Peyer's patch (tissue), 4 donors: ENCODE measurements around the gene ALDH4A1. TPM values are rescaled to one million over a fixed set of nuclear protein-coding genes. Genes with fewer than 3 reads are reported as not detected.
A peak's percentile ranks its signal among the peaks of the same experiment; 100 is the strongest.

Experiments used
- DNase-seq, 3 donors: peaks; one replicate each; pipeline ENCODE4 v3.0.0-alpha.2; 2017 to 2019
- H3K27ac ChIP-seq, 4 donors: fragments of 200-600 bp; sonication (generic); one replicate each; pipeline ENCODE4 v1.5.1; 2016 to 2019
- H3K27me3 ChIP-seq, 2 donors: fragments of 200-600 bp; sonication (generic); one replicate each; pipeline ENCODE4 v1.5.1; 2019
- H3K36me3 ChIP-seq, 3 donors: fragments of 200-600 bp; sonication (generic); one replicate each; pipeline ENCODE4 v1.5.1; 2016 to 2019
- H3K4me1 ChIP-seq, 4 donors: fragments of 200-600 bp; sonication (generic); one replicate each; pipeline ENCODE4 v1.5.1; 2016 to 2019
- H3K4me3 ChIP-seq, 4 donors: fragments of 200-600 bp; sonication (generic); 1 replicate in 3 of 4; 2 replicates in 1 of 4; pipeline ENCODE4 v1.5.1; 2016 to 2019; ENCODE audit warnings: mild to moderate bottlenecking in 1 of 4
- H3K9me3 ChIP-seq, 4 donors: fragments of 200-600 bp; sonication (generic); one replicate each; pipeline ENCODE4 v1.5.1; 2016 to 2019; ENCODE audit warnings: mild to moderate bottlenecking in 1 of 4
- CTCF ChIP-seq, 6 experiments: fragments of 450-650 bp in 4 of 6; fragments of 200-600 bp in 2 of 6; sonication (generic) in 1 of 6; IDR thresholded peaks; one replicate each; pipeline ENCODE4 v1.5.1; 2017 to 2019; ENCODE audit warnings: antibody characterized with exemption in 6 of 6, mild to moderate bottlenecking in 3 of 6, moderate library complexity in 1 of 6
- POLR2A ChIP-seq, 2 donors: fragments of 450-650 bp; IDR thresholded peaks; one replicate each; pipeline ENCODE4 v1.5.1; 2017; ENCODE audit warnings: antibody characterized with exemption in 2 of 2, mild to moderate bottlenecking in 2 of 2, moderate library complexity in 2 of 2
- total RNA-seq, 4 donors: library from RNA; depleted of rRNA; stranded (reverse); fragments of >200 nt; gene quantifications; one replicate each; pipeline ENCODE4 v1.1.0, GENCODE V29; 2016

ALDH4A1 gene
- total RNA-seq, 4 donors from 2014 or later: 2.8 to 5.8 (median 4.1) TPM

- H3K36me3 ChIP-seq: peaks cover 0 to 29% (median 0%) of the 10 kb centered on the region in 3 donors
- TF ChIP-seq CTCF (IDR thresholded peaks at IDR 0.05) (peak; percentile 70 to 87 (median 80)), POLR2A (IDR thresholded peaks at IDR 0.05) (no peak)
- no peaks in the 10 kb centered on the region for H3K9me3 ChIP-seq
- peak in 2 of 3 donors; percentile 53 to 78 for DNase-seq
- peaks cover 0 to 17% (median 6%) of the 10 kb centered on the region in 4 donors for H3K4me1 ChIP-seq
- H3K4me3 ChIP-seq: no peak overlapping the region
- H3K27ac ChIP-seq: peak overlapping the region; percentile 15 to 60 (median 26)
- no peaks in the 10 kb centered on the region for H3K27me3 ChIP-seq
Measured at GRCh38 chr1:18907021-18907916, 4.9 kb upstream of the ALDH4A1 start.

DNA sequence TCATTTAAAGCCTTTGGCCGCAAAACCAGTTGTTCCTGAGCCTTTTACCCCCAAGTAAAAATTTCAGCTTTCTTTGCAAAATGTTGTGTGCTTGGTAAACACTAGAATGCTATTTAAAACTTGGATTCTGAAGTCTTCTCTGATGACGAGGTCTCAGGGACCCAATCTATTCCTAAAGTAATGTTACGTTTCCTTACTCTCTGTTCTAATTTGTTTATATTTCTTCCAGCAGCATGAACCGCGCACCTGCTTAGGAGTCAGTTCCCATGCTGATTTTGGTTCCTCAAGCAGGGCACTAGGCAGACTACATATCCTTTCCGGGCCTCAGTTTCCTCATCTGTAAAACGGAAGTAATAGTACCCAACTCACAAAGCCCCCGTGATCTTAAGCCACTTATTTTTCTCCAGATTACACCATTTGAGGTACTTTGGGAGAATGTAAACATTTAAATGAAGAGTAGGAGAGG, 969 bp upstream of the ALDH4A1 start:
- H3K27me3 ChIP-seq: no peaks in the 10 kb centered on the region
- H3K27ac ChIP-seq: peak overlapping the region; percentile 83 to 88 (median 86)
- no peaks in the 10 kb centered on the region for H3K9me3 ChIP-seq
- H3K4me3 ChIP-seq: peak overlapping the region; percentile 69 to 94 (median 82)
- H3K36me3 ChIP-seq: peaks cover 0 to 4% (median 0%) of the 10 kb centered on the region in 3 donors
- no peak for DNase-seq
- TF ChIP-seq POLR2A (IDR thresholded peaks at IDR 0.05) (no peak), CTCF (IDR thresholded peaks at IDR 0.05) (no peak)
- peaks cover 0 to 28% (median 6%) of the 10 kb centered on the region in 4 donors for H3K4me1 ChIP-seq

- Histone ChIP-seq H3K4me1 (peaks cover 0 to 18% (median 6%) of the 10 kb centered on the region in 4 donors), H3K27ac (peak overlapping the region; percentile 83 to 88 (median 86)), H3K4me3 (peak overlapping the region; percentile 69 to 94 (median 82)), H3K36me3 (no peaks in the 10 kb centered on the region), H3K27me3 (no peaks in the 10 kb centered on the region), H3K9me3 (no peaks in the 10 kb centered on the region)
- TF ChIP-seq CTCF (IDR thresholded peaks at IDR 0.05) (no peak), POLR2A (IDR thresholded peaks at IDR 0.05) (peak in 1 of 2 donors; percentile 13)
- DNase-seq: peak in 1 of 3 donors; percentile 20
Measured at GRCh38 chr1:18901952-18902522, 318 bp downstream of the ALDH4A1 start.

DNA sequence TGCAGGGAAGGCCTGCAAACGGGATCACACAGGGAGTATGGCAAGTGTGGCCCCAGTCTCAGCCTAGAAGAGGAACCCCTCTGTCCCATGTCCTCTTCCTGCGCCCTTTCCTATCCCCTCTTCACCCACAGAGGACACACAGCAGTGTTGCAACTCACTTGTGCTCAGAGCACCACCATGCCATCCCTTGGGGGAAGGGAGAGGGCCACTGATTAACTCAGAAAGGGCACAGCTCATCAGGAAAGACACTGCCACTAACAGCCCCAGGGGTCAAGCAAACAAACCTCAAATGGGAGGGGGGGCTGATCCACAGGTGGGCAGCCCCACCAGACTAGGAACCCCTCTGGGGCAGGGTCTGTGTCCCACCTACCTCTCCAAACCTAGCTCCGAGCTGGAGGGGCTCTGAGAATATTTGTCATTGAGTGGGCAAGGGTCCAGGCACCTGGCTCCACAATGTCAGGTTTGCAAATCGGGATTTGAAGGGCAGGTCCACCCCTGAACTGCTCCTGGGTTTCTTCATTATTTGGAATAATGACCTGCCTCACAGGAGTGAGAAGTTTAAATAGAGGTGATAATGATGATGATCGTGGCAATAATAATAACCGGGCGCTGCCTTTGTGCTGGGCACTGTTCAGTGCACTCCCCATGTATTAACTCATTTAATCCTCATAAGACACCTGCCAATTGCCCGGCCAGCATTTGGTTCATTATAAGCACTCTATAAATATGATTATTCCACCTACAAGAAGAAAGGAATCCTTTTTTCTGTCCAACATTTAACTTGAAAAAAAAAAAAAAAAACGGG, 1.0 kb downstream of the ALDH4A1 start:
- Histone ChIP-seq H3K9me3 (no peaks in the 10 kb centered on the region), H3K36me3 (no peaks in the 10 kb centered on the region), H3K4me1 (peaks cover 0 to 18% (median 6%) of the 10 kb centered on the region in 4 donors), H3K4me3 (peak overlapping the region; percentile 69 to 94 (median 82)), H3K27me3 (no peaks in the 10 kb centered on the region), H3K27ac (no peak overlapping the region)
- TF ChIP-seq POLR2A (IDR thresholded peaks at IDR 0.05) (no peak), CTCF (IDR thresholded peaks at IDR 0.05) (no peak)
- DNase-seq: no peak

- H3K36me3 ChIP-seq: no peaks in the 10 kb centered on the region
- no peaks in the 10 kb centered on the region for H3K27me3 ChIP-seq
- no peaks in the 10 kb centered on the region for H3K9me3 ChIP-seq
- no peak for DNase-seq
- H3K4me3 ChIP-seq: no peak overlapping the region
- no peak for TF ChIP-seq POLR2A (IDR thresholded peaks at IDR 0.05)
- TF ChIP-seq CTCF (IDR thresholded peaks at IDR 0.05): no peak
- H3K27ac ChIP-seq: no peak overlapping the region
- peaks cover 0 to 18% (median 6%) of the 10 kb centered on the region in 4 donors for H3K4me1 ChIP-seq
Measured at GRCh38 chr1:18900303-18900841, 2.0 kb downstream of the ALDH4A1 start.
